Measurements from ENCODE around the gene TACC3. TPM values are rescaled to one million over a fixed set of nuclear protein-coding genes. Genes with fewer than 3 reads are reported as not detected.

Gene TACC3
- total RNA-seq, 4 donors from 2014 or later: 4.8 to 10.3 (median 5.1) TPM

DNA sequence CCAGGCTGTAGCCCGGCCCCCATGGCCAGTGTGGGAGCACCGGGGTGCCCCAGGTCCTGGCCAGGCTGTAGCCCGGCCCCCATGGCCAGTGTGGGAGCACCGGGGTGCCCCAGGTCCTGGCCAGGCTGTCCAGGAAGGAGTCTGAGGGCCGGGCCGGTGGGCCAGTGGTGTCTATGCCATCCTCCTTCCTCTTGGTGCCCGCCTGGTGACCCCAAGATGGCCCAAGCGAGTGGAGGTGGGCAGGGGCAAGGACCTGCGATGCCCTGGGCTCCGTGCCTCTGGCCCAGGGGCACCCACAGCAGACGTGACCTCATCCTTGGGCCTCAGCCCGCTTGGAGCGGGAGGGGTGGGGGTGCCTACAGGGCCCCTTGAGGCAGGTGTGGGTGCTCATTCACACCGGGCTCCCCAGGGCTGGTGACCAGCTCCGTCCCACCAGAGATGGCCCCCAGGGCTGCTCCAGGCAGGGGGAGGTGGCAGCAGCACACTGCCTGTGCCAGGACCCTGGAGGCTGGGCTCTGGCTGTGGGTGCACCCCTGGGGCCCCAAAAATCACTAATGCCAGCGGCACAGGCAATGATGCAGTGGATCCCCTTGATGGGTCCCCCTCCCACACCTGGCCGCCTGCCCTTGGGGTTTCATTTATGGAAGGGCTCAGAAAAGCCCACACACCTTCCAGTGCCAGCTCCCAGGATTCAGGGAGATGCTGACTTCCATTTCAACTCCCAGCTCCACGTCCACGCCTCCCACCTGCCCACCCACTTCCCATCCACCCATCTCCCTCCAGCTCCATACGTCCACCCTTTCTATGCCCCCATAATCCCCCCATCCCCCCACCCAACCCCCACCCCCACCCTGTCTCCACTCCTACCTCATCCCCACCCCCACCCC lies 35.8 kb downstream of the TACC3 start:
- Histone ChIP-seq H3K4me3 (replicated peaks in 1 of 3) (no peak overlapping the region), H3K36me3 (no peaks in the 10 kb centered on the region), H3K9me3 (no peaks in the 10 kb centered on the region), H3K27ac (no peak overlapping the region), H3K27me3 (no peaks in the 10 kb centered on the region), H3K4me1 (no peaks in the 10 kb centered on the region)
- WGBS, 2 donors: 81 to 89% methylated on average over 8 to 11 of the region's 20 CpGs
- DNase-seq: no peak
- intact Hi-C loops (cut with DNase I): no loop called here
- TF ChIP-seq POLR2A (IDR thresholded peaks at IDR 0.05): no peak
- TF ChIP-seq CTCF (IDR thresholded peaks at IDR 0.05): no peak

DNA sequence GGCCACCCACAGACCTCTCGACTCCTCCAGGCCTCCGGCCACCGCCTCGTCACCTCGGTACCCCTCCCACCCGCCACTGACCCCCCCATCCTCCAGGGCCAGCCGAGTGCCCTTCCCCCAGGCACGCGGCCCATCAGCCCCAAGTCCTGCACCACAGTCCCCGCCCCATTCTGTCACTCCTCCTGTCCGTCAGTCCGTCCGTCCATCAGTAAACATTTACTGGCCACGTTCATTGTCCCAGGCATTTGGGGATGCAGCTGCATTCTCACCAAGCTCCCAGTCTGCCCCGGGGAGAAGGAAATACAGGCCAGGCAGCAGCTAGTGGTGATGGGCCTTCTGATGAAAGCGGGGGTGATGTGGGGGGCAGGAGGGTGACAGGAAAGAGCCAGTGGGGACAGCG lies 36.5 kb downstream of the TACC3 start:
- no peak overlapping the region for H3K27ac ChIP-seq
- H3K27me3 ChIP-seq: no peaks in the 10 kb centered on the region
- no peak for DNase-seq
- no peaks in the 10 kb centered on the region for H3K36me3 ChIP-seq
- intact Hi-C loops (cut with DNase I): no loop called here
- no peak overlapping the region for H3K4me3 ChIP-seq (replicated peaks in 1 of 3)
- no peaks in the 10 kb centered on the region for H3K9me3 ChIP-seq
- no peak for TF ChIP-seq POLR2A (IDR thresholded peaks at IDR 0.05)
- no peak for TF ChIP-seq CTCF (IDR thresholded peaks at IDR 0.05)
- no peaks in the 10 kb centered on the region for H3K4me1 ChIP-seq
- 70 to 77% methylated on average over 17 of the region's 17 CpGs for WGBS, 2 donors

GRCh38 chr4:1758306-1759121 lies 37.2 kb downstream of the TACC3 start:
- H3K27me3 ChIP-seq: no peaks in the 10 kb centered on the region
- no peak for TF ChIP-seq POLR2A (IDR thresholded peaks at IDR 0.05)
- TF ChIP-seq CTCF (IDR thresholded peaks at IDR 0.05): no peak
- H3K4me3 ChIP-seq (replicated peaks in 1 of 3): no peak overlapping the region
- H3K36me3 ChIP-seq: no peaks in the 10 kb centered on the region
- peaks cover 3 to 6% of the 10 kb centered on the region in 2 donors for H3K4me1 ChIP-seq
- DNase-seq: no peak
- no peak overlapping the region for H3K27ac ChIP-seq
- WGBS, 2 donors: 86 to 93% methylated on average over 13 to 24 of the region's 27 CpGs
- no peaks in the 10 kb centered on the region for H3K9me3 ChIP-seq
- intact Hi-C loops (cut with DNase I): no loop called here

DNA sequence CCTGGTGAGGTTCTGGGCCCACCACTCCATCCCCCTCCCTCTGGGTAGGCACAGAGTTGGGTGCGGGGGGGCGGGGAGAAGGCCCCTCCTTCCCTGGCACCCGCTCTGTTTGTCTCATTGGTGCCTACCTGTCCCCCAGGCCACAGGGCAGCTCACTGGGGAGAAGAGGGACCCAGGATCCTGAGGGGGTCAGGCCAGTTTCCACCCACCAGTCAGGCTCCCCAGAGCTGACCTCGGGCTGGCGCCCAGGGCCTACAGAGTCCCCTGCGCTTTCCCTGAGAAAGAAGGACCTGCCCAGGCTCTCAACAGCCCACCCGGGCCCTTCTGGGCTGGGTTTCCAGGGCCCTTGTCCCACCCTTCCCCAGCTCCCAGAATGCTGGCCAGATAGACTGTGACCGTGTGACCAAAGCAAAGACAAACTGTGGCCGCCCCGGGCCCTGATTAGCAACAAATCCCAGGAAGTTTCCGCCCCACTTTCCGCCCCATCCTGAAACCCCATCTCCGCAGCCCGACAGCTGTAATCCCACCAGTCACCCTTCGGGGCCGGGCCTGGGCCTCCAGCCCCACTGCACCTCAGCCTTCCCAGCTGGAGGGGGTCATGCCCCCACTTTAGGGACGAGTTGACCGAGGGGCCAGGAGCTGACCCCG lies 38.0 kb downstream of the TACC3 start:
- Histone ChIP-seq H3K9me3 (no peaks in the 10 kb centered on the region), H3K27me3 (no peaks in the 10 kb centered on the region), H3K27ac (no peak overlapping the region), H3K4me3 (replicated peaks in 1 of 3) (no peak overlapping the region), H3K4me1 (peaks cover 7 to 11% of the 10 kb centered on the region in 2 donors), H3K36me3 (no peaks in the 10 kb centered on the region)
- TF ChIP-seq POLR2A (IDR thresholded peaks at IDR 0.05) (no peak), CTCF (IDR thresholded peaks at IDR 0.05) (no peak)
- no peak for DNase-seq
- intact Hi-C loops (cut with DNase I): no loop called here
- WGBS, 2 donors: 83 to 86% methylated on average over 16 of the region's 19 CpGs
